ENCODE results near the gene CD81.
"Not testable (repeated sequence)": the region's sequence is repeated elsewhere in the genome, so short reads cannot be mapped to it uniquely, and the experiment has no call there.

Gene CD81

DNA sequence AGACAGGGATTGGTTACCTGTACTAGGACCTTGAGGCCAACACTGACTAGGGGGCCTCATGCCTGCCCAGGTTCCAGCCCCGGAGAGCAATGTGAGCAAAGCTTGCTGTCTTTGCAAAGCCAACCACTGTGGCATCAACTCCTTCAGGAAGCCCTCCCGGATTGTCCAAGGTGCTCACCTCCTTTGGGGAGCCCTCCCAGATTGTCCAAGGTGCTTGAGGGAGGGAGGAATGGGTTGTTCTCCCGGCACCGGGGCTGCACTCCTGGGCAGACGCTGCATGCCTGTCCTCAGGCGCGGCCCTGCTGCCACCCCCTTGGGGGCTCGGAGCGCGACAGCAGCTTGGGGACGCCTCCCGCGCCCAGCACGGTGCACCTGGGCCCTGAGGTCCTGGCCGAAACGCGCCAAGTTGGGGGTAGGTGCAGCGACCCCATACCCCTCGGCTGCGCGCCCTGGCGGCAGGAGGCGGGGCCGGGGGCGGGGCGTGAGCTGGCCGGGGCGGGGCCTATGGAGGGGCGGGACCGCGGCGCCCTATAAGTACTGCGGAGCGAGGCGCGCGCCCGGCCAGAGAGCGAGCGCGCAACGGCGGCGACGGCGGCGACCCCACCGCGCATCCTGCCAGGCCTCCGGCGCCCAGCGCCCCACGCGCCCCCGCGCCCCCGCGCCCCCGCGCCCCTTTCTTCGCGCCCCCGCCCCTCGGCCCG lies at the start of gene CD81:
TSS of gene CD81 (plus strand) at position 560 of the 701 bp plus-strand sequence. CDS start 240 bp downstream, outside the sequence.
- peak; percentile 66 for DNase-seq

GRCh38 chr11:2328021-2328420 lies 49.1 kb upstream of the CD81 start:
- no peak for DNase-seq

GRCh38 chr11:2328656-2329354 lies 48.3 kb upstream of the CD81 start:
- no peak for DNase-seq

DNA sequence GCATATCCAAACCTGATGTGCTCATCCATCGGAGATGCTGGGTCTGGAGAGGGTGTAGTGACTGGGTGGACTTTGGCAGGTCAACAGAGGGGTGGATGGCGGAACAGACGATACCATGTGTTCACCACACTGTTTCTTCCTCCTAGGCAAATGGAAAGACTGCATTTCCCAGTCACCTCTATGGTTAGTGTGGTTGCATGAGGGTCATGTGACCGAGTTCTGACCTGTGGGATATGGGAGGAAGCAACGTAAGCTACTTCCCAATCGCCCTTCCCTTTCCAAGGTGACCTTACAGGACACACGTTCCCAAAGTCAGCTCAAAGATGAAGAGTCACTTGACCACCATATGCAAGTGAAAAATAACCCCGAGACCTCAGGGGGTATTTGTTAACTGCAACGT lies 47.6 kb upstream of the CD81 start:
- no peak for DNase-seq

- DNase-seq, result no peak
Observed at GRCh38 chr11:2330696-2331095, 46.4 kb upstream of the CD81 start.

DNA sequence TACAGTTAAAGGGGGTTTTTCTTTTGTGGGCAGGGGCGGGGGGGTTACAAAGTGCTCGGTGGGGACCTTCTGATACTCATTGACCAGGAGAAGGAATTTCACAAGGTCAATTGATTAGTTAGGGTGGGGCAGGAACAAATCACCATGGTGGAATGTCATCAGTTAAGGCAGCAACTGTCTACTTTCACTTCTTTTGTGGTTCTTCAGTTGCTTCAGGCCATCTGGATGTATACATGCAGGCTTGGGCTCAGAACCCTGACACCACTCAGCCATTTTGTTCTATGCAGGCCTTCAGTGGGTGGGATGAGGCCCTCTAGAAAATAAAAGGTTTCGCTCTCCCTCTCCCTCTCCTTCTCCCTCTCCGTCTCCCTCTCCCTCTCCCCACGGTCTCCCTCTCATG lies 45.7 kb upstream of the CD81 start:
- no peak for DNase-seq

- DNase-seq, result not testable (repeated sequence)
Observed at GRCh38 chr11:2332569-2332968, 44.5 kb upstream of the CD81 start.

GRCh38 chr11:2333486-2334205 lies 43.5 kb upstream of the CD81 start:
- DNase-seq, result not testable (repeated sequence)

GRCh38 chr11:2335286-2335685 lies 41.8 kb upstream of the CD81 start:
- DNase-seq, result not testable (repeated sequence)

GRCh38 chr11:2338760-2339159 lies 38.4 kb upstream of the CD81 start:
- not testable (repeated sequence) for DNase-seq

DNA sequence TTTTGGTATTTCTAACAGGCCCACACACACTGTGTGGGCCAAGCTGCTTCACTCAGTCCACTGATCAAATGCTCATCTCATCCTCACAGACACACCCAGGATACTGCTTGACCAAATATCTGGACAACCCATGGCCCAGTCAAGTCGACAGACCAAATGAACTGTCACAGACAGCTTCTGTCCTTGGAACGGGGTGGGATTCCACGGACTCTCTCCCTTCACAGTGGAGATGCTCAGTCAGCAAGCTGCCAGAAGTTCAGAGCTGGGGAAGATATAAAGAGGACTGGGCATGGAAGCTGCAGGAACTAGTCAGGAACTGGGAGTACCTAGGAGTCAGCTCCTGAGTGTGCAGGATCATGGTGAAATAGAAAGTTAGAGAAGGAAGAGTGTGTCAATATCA lies 34.6 kb upstream of the CD81 start:
- no peak for DNase-seq

- no peak for DNase-seq
Observed at GRCh38 chr11:2342981-2343380, 34.1 kb upstream of the CD81 start.

- no peak for DNase-seq
Observed at GRCh38 chr11:2343502-2343901, 33.6 kb upstream of the CD81 start.

DNA sequence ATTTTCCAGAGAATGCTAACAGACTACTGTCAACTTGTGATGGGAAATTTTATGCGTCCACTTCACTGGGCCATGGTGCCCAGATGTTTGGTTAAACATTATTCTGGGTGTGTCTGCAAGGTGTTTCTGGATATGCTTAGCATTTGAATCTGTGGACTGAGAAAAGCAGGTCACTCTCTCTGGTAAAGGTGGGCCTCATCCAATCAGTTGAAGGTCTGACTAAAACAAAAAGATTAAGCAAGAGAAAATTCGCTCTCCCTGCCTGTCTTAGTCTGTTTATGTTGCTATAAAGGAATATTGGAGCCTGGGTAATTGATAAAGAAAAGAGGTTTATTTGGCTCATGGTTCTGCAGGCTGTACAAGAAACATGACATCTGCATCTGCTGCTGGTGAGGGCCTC lies 32.1 kb upstream of the CD81 start:
- DNase-seq, result no peak

DNA sequence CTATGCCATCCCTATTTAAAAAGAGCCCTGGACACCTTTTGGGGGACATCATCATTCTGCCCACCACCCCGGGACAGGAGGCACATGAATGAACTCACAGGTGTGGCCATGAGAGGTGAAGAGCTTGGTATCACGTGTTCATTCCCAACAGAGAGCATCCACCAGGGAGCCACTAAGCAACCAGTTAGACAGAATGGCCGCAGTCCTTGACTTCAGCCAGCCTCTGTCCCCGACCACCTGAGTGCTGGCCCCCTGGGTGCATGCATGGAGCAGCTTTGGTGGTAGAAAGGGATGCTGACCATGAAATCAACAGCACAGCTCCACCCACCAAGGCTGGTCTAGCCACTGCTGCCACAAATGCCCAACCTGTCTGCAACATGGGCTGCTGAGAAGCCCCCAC lies 31.1 kb upstream of the CD81 start:
- no peak for DNase-seq

DNA sequence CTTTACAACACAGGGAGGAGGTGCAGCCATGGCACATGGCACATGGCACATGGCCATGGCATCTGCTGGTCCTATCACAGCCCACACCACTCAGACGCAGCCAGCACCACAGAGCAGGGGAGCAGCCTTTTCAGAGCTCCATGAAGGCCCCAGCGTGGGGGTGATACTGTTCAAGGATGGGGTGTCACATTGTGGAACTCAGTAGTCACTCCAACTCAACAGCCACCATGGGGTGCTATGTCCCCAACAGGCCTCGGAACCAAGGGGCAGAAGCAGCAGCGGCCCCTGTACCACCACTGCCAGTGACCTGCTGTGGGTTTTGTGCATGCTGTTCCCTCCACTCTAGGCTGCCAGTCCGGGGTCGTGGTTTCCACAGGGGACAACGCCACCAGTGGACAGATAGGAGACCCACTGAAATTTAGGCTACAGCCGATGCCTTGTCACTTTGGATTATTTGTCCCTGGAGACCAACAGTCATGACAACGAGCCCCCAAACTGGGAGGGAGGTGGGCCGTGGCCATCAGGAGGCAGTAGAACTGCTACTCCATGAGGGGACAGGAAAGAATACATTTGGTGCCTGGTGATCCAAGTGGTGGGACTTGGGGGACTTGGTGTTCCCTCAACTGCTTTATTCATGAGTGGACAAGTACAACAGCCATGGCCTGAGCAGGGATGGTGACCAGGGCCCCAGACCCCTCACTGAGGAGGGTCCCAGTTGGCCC lies 30.4 kb upstream of the CD81 start:
- no peak for DNase-seq

GRCh38 chr11:2347308-2347830 lies 29.7 kb upstream of the CD81 start:
- no peak for DNase-seq

DNA sequence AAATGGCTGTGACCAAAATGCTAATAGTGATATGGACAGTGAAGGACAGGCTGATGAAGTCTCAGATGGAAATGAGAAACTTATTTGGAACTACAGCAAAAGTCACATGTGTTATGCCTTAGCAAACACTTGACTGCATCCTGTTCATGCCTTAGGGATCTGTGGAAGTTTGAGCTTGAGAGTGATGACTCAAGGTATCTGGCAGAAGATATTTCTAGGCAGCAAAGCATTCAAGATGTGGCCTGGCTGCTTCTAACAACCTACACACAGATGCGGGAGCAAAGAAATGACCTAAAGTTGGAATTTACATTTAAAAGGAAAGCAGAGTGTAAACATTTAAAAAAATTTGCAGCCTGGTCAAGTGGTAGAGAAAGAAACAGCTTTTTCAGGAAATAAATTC lies 28.1 kb upstream of the CD81 start:
- DNase-seq, result no peak

DNA sequence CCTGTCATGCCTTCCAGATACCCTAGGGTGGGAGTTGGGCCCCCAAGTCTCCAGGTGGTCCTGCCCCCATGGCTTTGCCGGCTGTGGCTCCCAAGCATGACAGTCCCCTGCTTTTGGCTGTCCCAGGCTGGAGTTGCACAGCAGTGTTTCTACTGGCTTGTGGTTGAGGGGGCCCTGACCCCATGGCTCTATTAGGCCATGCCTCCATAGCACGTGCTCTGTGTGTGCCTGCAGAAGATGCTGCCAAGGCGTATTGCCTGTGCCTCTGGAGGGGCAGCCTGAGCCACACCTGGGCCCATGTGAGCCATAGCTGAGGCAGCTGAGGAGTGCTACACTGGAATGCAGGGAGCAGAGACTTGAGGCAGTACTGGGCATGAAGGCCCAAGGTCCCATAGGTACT lies 25.4 kb upstream of the CD81 start:
- DNase-seq, result no peak

DNA sequence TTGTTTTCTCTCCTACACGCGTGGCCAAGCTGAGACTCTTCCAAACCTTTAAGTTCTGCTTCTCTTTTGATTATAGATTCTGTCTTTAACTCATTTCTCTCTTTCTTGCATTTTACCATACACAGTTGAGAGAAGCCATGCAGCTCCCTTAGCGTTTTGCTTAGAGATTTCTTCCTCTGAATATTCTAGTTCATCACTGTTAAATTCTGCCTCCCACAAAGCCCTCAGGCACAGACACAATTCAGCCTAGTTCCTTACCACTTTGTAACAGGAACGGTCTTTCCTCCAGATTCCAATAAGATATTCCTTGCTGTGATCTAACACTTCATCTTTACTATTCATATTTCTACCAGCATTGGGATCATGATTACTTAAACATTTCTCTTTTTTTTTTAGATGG lies 24.7 kb upstream of the CD81 start:
- no peak for DNase-seq

GRCh38 chr11:2355000-2355644 lies 22.0 kb upstream of the CD81 start:
- DNase-seq, result no peak

DNA sequence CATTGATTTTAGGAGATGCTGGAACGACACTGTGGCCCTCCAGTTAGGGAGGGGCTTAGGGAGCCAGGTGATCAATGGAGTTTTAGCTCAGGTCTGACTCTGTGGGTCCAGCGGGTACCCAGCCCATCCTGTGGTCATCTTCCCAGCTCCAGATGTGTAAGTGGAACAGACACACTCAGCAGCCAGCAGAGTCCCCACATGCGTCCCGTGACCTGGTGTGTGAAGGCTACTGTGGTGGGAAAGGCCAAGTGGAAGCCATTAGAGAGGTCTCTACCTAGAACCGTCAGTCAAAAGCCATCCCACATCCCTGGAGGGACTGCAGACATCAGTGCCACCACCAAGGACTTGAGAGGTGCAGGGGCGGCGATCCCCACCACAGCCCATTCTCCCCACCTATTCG lies 19.9 kb upstream of the CD81 start:
- DNase-seq, result no peak

DNA sequence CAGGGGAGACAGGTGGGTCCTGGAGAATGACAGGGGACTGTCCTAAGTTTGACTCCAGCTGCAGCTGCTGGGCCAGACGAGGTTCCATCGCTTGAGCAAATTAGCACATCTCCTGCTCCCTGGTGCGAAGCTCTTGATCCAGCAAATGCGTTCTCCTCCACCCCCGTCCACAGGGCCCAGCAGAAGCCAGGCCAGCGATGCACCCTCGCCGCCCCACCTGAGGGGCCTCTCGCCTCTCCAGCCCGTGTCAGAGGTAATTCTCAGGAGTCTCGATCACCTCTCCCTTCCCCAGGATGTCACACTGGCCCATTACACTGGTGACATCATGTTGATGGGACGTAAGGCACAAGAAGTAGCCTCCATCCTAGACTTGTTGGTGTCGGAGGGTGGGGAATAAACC lies 19.5 kb upstream of the CD81 start:
- DNase-seq, result not testable (repeated sequence)
